Osteocyte (in vitro differentiated cells): ENCODE results near the gene HIGD1A. TPM values are rescaled to one million over a fixed set of nuclear protein-coding genes. Genes with fewer than 3 reads are reported as not detected.

Experiments used
- DNase-seq: peaks from one replicate; pipeline ENCODE4 v3.0.0; 2021; ENCODE audit warnings: mixed read lengths; ENCODE audit not compliant: unreplicated experiment; ENCODE audit errors: extremely low spot score
- H3K27ac Mint-ChIP-seq: one replicate; pipeline ENCODE4 v1.8.0; 2021; ENCODE audit warnings: mild to moderate bottlenecking, mixed read lengths; ENCODE audit not compliant: unreplicated experiment
- H3K27me3 Mint-ChIP-seq: one replicate; pipeline ENCODE4 v1.8.0; 2021; ENCODE audit warnings: mixed read lengths; ENCODE audit not compliant: unreplicated experiment
- H3K36me3 Mint-ChIP-seq: one replicate; pipeline ENCODE4 v1.8.0; 2021; ENCODE audit warnings: mixed read lengths; ENCODE audit not compliant: unreplicated experiment
- H3K4me1 Mint-ChIP-seq: one replicate; pipeline ENCODE4 v1.8.0; 2021; ENCODE audit warnings: mixed read lengths; ENCODE audit not compliant: unreplicated experiment
- H3K4me3 Mint-ChIP-seq: one replicate; pipeline ENCODE4 v1.8.0; 2021; ENCODE audit warnings: mild to moderate bottlenecking, moderate library complexity, mixed read lengths; ENCODE audit not compliant: unreplicated experiment
- H3K9me3 Mint-ChIP-seq: one replicate; pipeline ENCODE4 v1.8.0; 2021; ENCODE audit warnings: mixed read lengths; ENCODE audit not compliant: unreplicated experiment
- CTCF ChIP-seq: fragments of 200-600 bp; sonication (generic); IDR thresholded peaks from 2 replicates; pipeline ENCODE4 v1.5.0; 2021; ENCODE audit warnings: antibody characterized with exemption, mild to moderate bottlenecking, moderate library complexity
- total RNA-seq: library from RNA; stranded (reverse); gene quantifications from 2 replicates; pipeline ENCODE4 v1.2.1, GENCODE V29; 2021

Gene HIGD1A
- total RNA-seq, 1 donor from 2014 or later: 63.8 TPM

- peak; percentile 49 for DNase-seq
- TF ChIP-seq CTCF: no peak
- peaks cover 2% of the 10 kb centered on the region for H3K4me1 Mint-ChIP-seq
- no peaks in the 10 kb centered on the region for H3K36me3 Mint-ChIP-seq
- no peaks in the 10 kb centered on the region for H3K9me3 Mint-ChIP-seq
- no peak overlapping the region for H3K4me3 Mint-ChIP-seq
- H3K27ac Mint-ChIP-seq: no peak overlapping the region
- peaks cover 33% of the 10 kb centered on the region for H3K27me3 Mint-ChIP-seq
Measured at GRCh38 chr3:42836150-42837123, 32.1 kb upstream of the HIGD1A start.

- peak; percentile 81 for DNase-seq
- no peak overlapping the region for H3K27ac Mint-ChIP-seq
- no peaks in the 10 kb centered on the region for H3K9me3 Mint-ChIP-seq
Measured at GRCh38 chr3:42831321-42831713, 27.0 kb upstream of the HIGD1A start.

GRCh38 chr3:42830437-42831320 lies 26.4 kb upstream of the HIGD1A start:
- Mint-ChIP-seq H3K27me3 (peaks cover 52% of the 10 kb centered on the region), H3K27ac (no peak overlapping the region), H3K4me1 (peaks cover 2% of the 10 kb centered on the region), H3K4me3 (no peak overlapping the region), H3K9me3 (no peaks in the 10 kb centered on the region), H3K36me3 (no peaks in the 10 kb centered on the region)
- peak; percentile 32 for TF ChIP-seq CTCF
- DNase-seq: no peak

More at GRCh38 chr3:42831321-42831713, 27.0 kb upstream of the HIGD1A start:
- peak; percentile 62 for TF ChIP-seq CTCF
- H3K4me3 Mint-ChIP-seq: no peak overlapping the region
- H3K27me3 Mint-ChIP-seq: peaks cover 51% of the 10 kb centered on the region
- H3K36me3 Mint-ChIP-seq: no peaks in the 10 kb centered on the region
- peaks cover 2% of the 10 kb centered on the region for H3K4me1 Mint-ChIP-seq

GRCh38 chr3:42829628-42830436 lies 25.5 kb upstream of the HIGD1A start:
- no peak for DNase-seq
- Mint-ChIP-seq H3K36me3 (no peaks in the 10 kb centered on the region), H3K27me3 (peaks cover 56% of the 10 kb centered on the region), H3K4me1 (peaks cover 2% of the 10 kb centered on the region), H3K4me3 (no peak overlapping the region), H3K27ac (no peak overlapping the region), H3K9me3 (no peaks in the 10 kb centered on the region)
- TF ChIP-seq CTCF: no peak
